PC-9 (cell line): Measurements from ENCODE around the gene PLAC9. TPM values are rescaled to one million over a fixed set of nuclear protein-coding genes. Genes with fewer than 3 reads are reported as not detected.

Experiments used
- BruUV-seq: library from RNA; stranded (reverse); fragments of 400-500 nt; replicated peaks from 2 replicates; lab custom pipeline; 2021; lab: Mats Ljungman, UMichigan
- CTCF ChIA-PET: fragments of 300-600 bp; sonication (Branson Sonifier 250); formaldehyde crosslinking; loops from one replicate; lab custom pipeline; 2022; ENCODE audit warnings: antibody characterized with exemption; lab: Charles Lee
- POLR2A ChIA-PET: fragments of 300-600 bp; sonication (Branson Sonifier 250); formaldehyde crosslinking; loops from one replicate; lab custom pipeline; 2022; ENCODE audit warnings: antibody characterized with exemption; ENCODE audit not compliant: unreplicated experiment; lab: Charles Lee
- DNase-seq, 2 experiments: peaks; one replicate each; pipeline versions ENCODE4 v3.0.0 to v3.0.0-alpha.2; 2015 to 2022; ENCODE audit warnings: mixed read lengths in 1 of 2
- H2AFZ ChIP-seq: fragments of 200-600 bp; sonication (generic); 2 replicates; pipeline ENCODE4 v1.8.1; 2017; ENCODE audit warnings: antibody characterized with exemption
- H3F3A ChIP-seq: fragments of 200-600 bp; sonication (generic); 2 replicates; pipeline ENCODE4 v1.8.1; 2017; ENCODE audit warnings: antibody characterized with exemption, mild to moderate bottlenecking, low read depth; ENCODE audit not compliant: insufficient read depth
- H3K27ac ChIP-seq: fragments of 200-600 bp; sonication (generic); 2 replicates; pipeline ENCODE4 v1.6.1; 2016; ENCODE audit warnings: mixed run types
- H3K27me3 ChIP-seq: fragments of 200-600 bp; sonication (generic); 2 replicates; pipeline ENCODE4 v1.6.1; 2016; ENCODE audit warnings: low read depth, mixed run types; ENCODE audit not compliant: insufficient read depth
- H3K36me3 ChIP-seq: fragments of 200-600 bp; sonication (generic); 2 replicates; pipeline ENCODE4 v1.6.1; 2016; ENCODE audit warnings: low read depth, mixed run types
- H3K4me1 ChIP-seq: fragments of 200-600 bp; sonication (generic); replicated peaks from 2 replicates; pipeline ENCODE4 v1.6.1; 2016; ENCODE audit warnings: mixed run types; ENCODE audit not compliant: insufficient read depth
- H3K4me2 ChIP-seq: fragments of 200-600 bp; sonication (generic); 2 replicates; pipeline ENCODE4 v1.6.1; 2017; ENCODE audit warnings: mixed run types
- H3K4me3 ChIP-seq: fragments of 200-600 bp; sonication (generic); 2 replicates; pipeline ENCODE4 v1.6.1; 2016; ENCODE audit warnings: mixed run types
- H3K79me2 ChIP-seq: fragments of 200-600 bp; sonication (generic); 2 replicates; pipeline ENCODE4 v1.6.1; 2017; ENCODE audit warnings: low read depth, mixed run types
- H3K9me2 ChIP-seq: fragments of 200-600 bp; sonication (generic); 2 replicates; pipeline ENCODE4 v1.8.1; 2017; ENCODE audit warnings: mild to moderate bottlenecking; ENCODE audit not compliant: insufficient read depth
- H3K9me3 ChIP-seq: fragments of 200-600 bp; sonication (generic); 2 replicates; pipeline ENCODE4 v1.8.1; 2016; ENCODE audit warnings: low read depth; ENCODE audit not compliant: insufficient read depth
- H4K20me1 ChIP-seq: fragments of 200-600 bp; sonication (generic); 2 replicates; pipeline ENCODE4 v1.8.1; 2017; ENCODE audit not compliant: insufficient read depth
- CTCF ChIP-seq: fragments of 200-600 bp; sonication (generic); conservative IDR thresholded peaks from 2 replicates; pipeline ENCODE4 v1.6.1; 2017; ENCODE audit warnings: mixed run types, antibody characterized with exemption, mild to moderate bottlenecking, moderate library complexity
- EZH2 ChIP-seq: fragments of 200-600 bp; sonication (generic); IDR thresholded peaks from 2 replicates; pipeline ENCODE4 v1.8.0; 2017; ENCODE audit warnings: antibody characterized with exemption, low read depth
- intact Hi-C: fragments of 100-400 bp; cut with micrococcal nuclease; formaldehyde crosslinking; loops from one replicate; pipeline ENCODE4 v1.10.0; 2022; ENCODE audit not compliant: unreplicated experiment
- total RNA-seq: library from RNA; stranded (reverse); gene quantifications from 2 replicates; pipeline ENCODE4 v1.2.3, GENCODE V29; 2021

The PLAC9 gene
- total RNA-seq, 1 experiment from 2014 or later: not detected

GRCh38 chr10:80176526-80176925 is 44.0 kb downstream of the PLAC9 start:
- no TSS peak for BruUV-seq
- H3F3A ChIP-seq: peaks cover 44% of the 10 kb centered on the region
- no peak overlapping the region for H3K4me3 ChIP-seq
- no peak overlapping the region for H2AFZ ChIP-seq
- H3K4me2 ChIP-seq: no peak overlapping the region
- no peaks in the 10 kb centered on the region for H3K9me2 ChIP-seq
- no peak overlapping the region for H3K27ac ChIP-seq
- peaks cover 89% of the 10 kb centered on the region for H3K79me2 ChIP-seq
- H3K27me3 ChIP-seq: no peaks in the 10 kb centered on the region
- no peak for TF ChIP-seq CTCF
- TF ChIP-seq EZH2: no peak
- CTCF ChIA-PET: no interaction called here
- H4K20me1 ChIP-seq: peaks cover 79% of the 10 kb centered on the region
- H3K4me1 ChIP-seq: peaks cover 48% of the 10 kb centered on the region
- POLR2A ChIA-PET: interaction anchor here (0.6 to 0.7 kb wide), 2 partner anchors 25 to 731 kb away, joined by 4 read pairs; no protein-coding TSS in a partner anchor
- H3K36me3 ChIP-seq: peaks cover 23% of the 10 kb centered on the region
- no peaks in the 10 kb centered on the region for H3K9me3 ChIP-seq
- no peak for DNase-seq
- intact Hi-C loops: no loop called here

- Histone ChIP-seq H3K4me3 (no peak overlapping the region), H3K9me2 (no peaks in the 10 kb centered on the region), H3K79me2 (peaks cover 92% of the 10 kb centered on the region), H3K9me3 (no peaks in the 10 kb centered on the region), H3K36me3 (peaks cover 25% of the 10 kb centered on the region), H3K27me3 (no peaks in the 10 kb centered on the region), H3K4me1 (peaks cover 34% of the 10 kb centered on the region), H3K4me2 (0 out of 2 replicates have a peak overlapping the region, but pooled peaks have one; percentile 1), H4K20me1 (peaks cover 77% of the 10 kb centered on the region), H2AFZ (no peak overlapping the region), H3F3A (peaks cover 29% of the 10 kb centered on the region), H3K27ac (peak overlapping the region; percentile 14; the same call in 1 of the 2 replicates)
- CTCF ChIA-PET: no interaction called here
- TF ChIP-seq EZH2: no peak
- no peak for TF ChIP-seq CTCF
- BruUV-seq: no TSS peak
- no peak for DNase-seq
- POLR2A ChIA-PET: no interaction called here
- intact Hi-C loops: no loop called here
Observed at GRCh38 chr10:80177781-80178636, 45.5 kb downstream of the PLAC9 start.

- Histone ChIP-seq H3K4me1 (peaks cover 16% of the 10 kb centered on the region), H3K79me2 (peaks cover 100% of the 10 kb centered on the region), H3F3A (peaks cover 23% of the 10 kb centered on the region; the same call in 1 of the 2 replicates), H3K9me2 (no peaks in the 10 kb centered on the region), H3K27ac (no peak overlapping the region), H3K27me3 (no peaks in the 10 kb centered on the region), H3K4me3 (no peak overlapping the region), H3K36me3 (peaks cover 25% of the 10 kb centered on the region), H3K9me3 (no peaks in the 10 kb centered on the region), H2AFZ (no peak overlapping the region), H4K20me1 (peaks cover 83% of the 10 kb centered on the region), H3K4me2 (no peak overlapping the region)
- DNase-seq: no peak
- no TSS peak for BruUV-seq
- CTCF ChIA-PET: no interaction called here
- intact Hi-C loops: no loop called here
- TF ChIP-seq EZH2 (no peak), CTCF (no peak)
- POLR2A ChIA-PET: no interaction called here
Observed at GRCh38 chr10:80182986-80183385, 50.5 kb downstream of the PLAC9 start.
